ENCODE data around the gene OTOG. TPM values are rescaled to one million over a fixed set of nuclear protein-coding genes. Genes with fewer than 3 reads are reported as not detected.

Gene OTOG
- total and polyA plus RNA-seq, 2 donors (not counting 3 experiments of a cell fraction or from before 2014, with no cell fraction given) = not detected

DNA sequence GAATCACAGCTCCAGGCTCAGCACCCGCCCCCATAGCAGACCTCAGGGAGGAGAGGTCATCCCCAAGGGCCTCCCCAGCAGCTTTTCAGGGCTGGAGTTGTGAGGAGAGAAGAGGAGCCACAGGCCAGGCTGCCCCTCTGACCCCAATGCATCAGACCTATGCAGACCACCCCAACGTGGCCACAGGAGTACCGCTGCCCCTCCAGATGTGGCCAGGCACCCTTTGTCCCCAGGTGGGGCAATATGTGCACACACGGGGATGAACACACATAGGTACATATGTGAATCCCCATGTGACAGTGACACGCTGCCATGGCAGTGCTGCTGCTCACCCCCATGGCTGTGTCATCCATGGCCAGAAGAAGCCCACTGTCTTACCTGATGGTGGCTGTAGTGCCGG lies 13.7 kb upstream of the OTOG start:
- H3K36me3 ChIP-seq (ENCODE audit: control insufficient read depth in 2 of 2, extremely low read depth in 1 of 2, insufficient read depth in 2 of 2, low read length in 2 of 2) = no peaks in the 10 kb centered on the region
- H3K9ac ChIP-seq (replicated peaks; ENCODE audit: extremely low read depth, insufficient read depth, low read length) = no peak overlapping the region
- H3K79me2 ChIP-seq (ENCODE audit: control insufficient read depth, insufficient read depth, low read length) = no peaks in the 10 kb centered on the region
- H3K27me3 ChIP-seq (ENCODE audit: control insufficient read depth in 2 of 2, insufficient read depth in 2 of 2, low read length in 2 of 2) = peaks cover 2 to 9% of the 10 kb centered on the region in 2 experiments
- H3K4me2 ChIP-seq (ENCODE audit: insufficient read depth, low read length) = no peak overlapping the region
- CTCF ChIA-PET = no interaction called here
- dilution Hi-C loops (cut with MboI; ENCODE audit: extremely low pct_ligation_motif_present, low sequenced_read_pairs) (no loop called here), intact Hi-C loops (cut with micrococcal nuclease) (no loop called here)
- DNase-seq (ENCODE audit: low read depth, low spot score) = no peak
- H4K20me1 ChIP-seq (replicated peaks; ENCODE audit: control insufficient read depth, extremely low read depth, insufficient read depth, low read length) = no peaks in the 10 kb centered on the region
- H3K9me1 ChIP-seq (replicated peaks; ENCODE audit: control insufficient read depth, extremely low read depth, insufficient read depth, low read length) = no peaks in the 10 kb centered on the region
- no peak overlapping the region for H3K4me3 ChIP-seq (replicated peaks in 1 of 3; ENCODE audit: insufficient read depth in 1 of 3, low read depth in 1 of 3, low read length in 3 of 3)
- no TSS peak for BruUV-seq (replicated peaks)
- POLR2A ChIA-PET = no interaction called here
- no peaks in the 10 kb centered on the region for H3K4me1 ChIP-seq (ENCODE audit: control insufficient read depth, extremely low read depth, insufficient read depth, low read length)
- no peak overlapping the region for H3K27ac ChIP-seq (ENCODE audit: insufficient read depth, low read depth, low read length)
- H3K9me3 ChIP-seq (replicated peaks; ENCODE audit: control insufficient read depth, insufficient read depth, low read length) = no peaks in the 10 kb centered on the region
- H2AFZ ChIP-seq (ENCODE audit: low read depth, low read length) = no peak overlapping the region
- TF ChIP-seq POLR2A (IDR thresholded peaks at IDR 0.05; ENCODE audit: low read depth, low read length) (no peak), EZH2 (IDR thresholded peaks at IDR 0.05; ENCODE audit: borderline replicate concordance, low read depth, low read length, severe bottlenecking) (no peak), MYC (IDR thresholded peaks at IDR 0.05; ENCODE audit: low read depth, low read length) (no peak)
- no peak for FAIRE-seq

DNA sequence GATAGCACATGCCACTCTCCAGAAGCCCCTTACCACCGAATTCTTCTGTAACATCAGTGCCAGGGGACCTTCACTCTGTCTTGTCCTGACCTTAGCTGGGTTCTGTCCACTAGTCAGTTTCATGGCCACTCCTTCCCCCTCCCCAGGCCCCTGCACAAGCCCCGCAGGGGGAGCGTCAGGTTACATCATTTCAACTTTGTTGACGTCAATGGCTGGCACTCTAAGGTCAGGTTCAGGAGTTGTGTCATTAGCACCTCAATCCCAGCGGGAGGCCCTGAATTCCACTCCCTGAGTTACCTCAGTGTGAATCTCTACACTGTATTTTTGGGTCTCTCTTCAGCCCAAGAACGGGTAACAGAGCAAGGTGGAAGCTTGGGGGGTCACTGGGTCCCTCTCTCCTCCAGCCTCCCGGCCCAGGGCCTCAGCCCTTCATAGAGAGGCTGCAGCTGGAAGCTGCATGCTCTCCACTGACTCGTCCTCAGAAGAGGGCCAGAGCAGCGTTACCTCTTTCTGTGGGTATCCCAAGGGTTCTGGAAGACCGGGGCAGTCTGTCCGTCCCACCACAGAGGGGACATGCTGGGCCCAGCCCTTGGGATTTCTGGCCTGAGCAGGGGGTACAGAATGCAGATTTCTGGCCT lies 13.2 kb upstream of the OTOG start:
- Histone ChIP-seq H3K36me3 (ENCODE audit: control insufficient read depth in 2 of 2, extremely low read depth in 1 of 2, insufficient read depth in 2 of 2, low read length in 2 of 2) (no peaks in the 10 kb centered on the region), H3K27me3 (ENCODE audit: control insufficient read depth in 2 of 2, insufficient read depth in 2 of 2, low read length in 2 of 2) (peaks cover 2 to 9% of the 10 kb centered on the region in 2 experiments), H3K79me2 (ENCODE audit: control insufficient read depth, insufficient read depth, low read length) (no peaks in the 10 kb centered on the region), H3K9me1 (replicated peaks; ENCODE audit: control insufficient read depth, extremely low read depth, insufficient read depth, low read length) (no peaks in the 10 kb centered on the region), H3K4me3 (replicated peaks in 1 of 3; ENCODE audit: insufficient read depth in 1 of 3, low read depth in 1 of 3, low read length in 3 of 3) (no peak overlapping the region), H3K27ac (ENCODE audit: insufficient read depth, low read depth, low read length) (no peak overlapping the region), H3K9ac (replicated peaks; ENCODE audit: extremely low read depth, insufficient read depth, low read length) (no peak overlapping the region), H2AFZ (ENCODE audit: low read depth, low read length) (no peak overlapping the region), H3K4me2 (ENCODE audit: insufficient read depth, low read length) (no peak overlapping the region), H4K20me1 (replicated peaks; ENCODE audit: control insufficient read depth, extremely low read depth, insufficient read depth, low read length) (no peaks in the 10 kb centered on the region), H3K4me1 (ENCODE audit: control insufficient read depth, extremely low read depth, insufficient read depth, low read length) (no peaks in the 10 kb centered on the region), H3K9me3 (replicated peaks; ENCODE audit: control insufficient read depth, insufficient read depth, low read length) (no peaks in the 10 kb centered on the region)
- dilution Hi-C loops (cut with MboI; ENCODE audit: extremely low pct_ligation_motif_present, low sequenced_read_pairs) = no loop called here
- ChIA-PET POLR2A (no interaction called here), CTCF (no interaction called here)
- intact Hi-C loops (cut with micrococcal nuclease) = no loop called here
- no TSS peak for BruUV-seq (replicated peaks)
- FAIRE-seq (no peak), DNase-seq (ENCODE audit: low read depth, low spot score) (no peak)
- TF ChIP-seq JUN (IDR thresholded peaks at IDR 0.05; ENCODE audit: borderline replicate concordance, insufficient read depth, insufficient read length, low read depth) = no peak
- no peak for TF ChIP-seq POLR2AphosphoS5 (IDR thresholded peaks at IDR 0.05; ENCODE audit: insufficient read depth, low read depth, low read length)
- no peak for TF ChIP-seq MYC (IDR thresholded peaks at IDR 0.05; ENCODE audit: low read depth, low read length)
- TF ChIP-seq, protein P1, sequence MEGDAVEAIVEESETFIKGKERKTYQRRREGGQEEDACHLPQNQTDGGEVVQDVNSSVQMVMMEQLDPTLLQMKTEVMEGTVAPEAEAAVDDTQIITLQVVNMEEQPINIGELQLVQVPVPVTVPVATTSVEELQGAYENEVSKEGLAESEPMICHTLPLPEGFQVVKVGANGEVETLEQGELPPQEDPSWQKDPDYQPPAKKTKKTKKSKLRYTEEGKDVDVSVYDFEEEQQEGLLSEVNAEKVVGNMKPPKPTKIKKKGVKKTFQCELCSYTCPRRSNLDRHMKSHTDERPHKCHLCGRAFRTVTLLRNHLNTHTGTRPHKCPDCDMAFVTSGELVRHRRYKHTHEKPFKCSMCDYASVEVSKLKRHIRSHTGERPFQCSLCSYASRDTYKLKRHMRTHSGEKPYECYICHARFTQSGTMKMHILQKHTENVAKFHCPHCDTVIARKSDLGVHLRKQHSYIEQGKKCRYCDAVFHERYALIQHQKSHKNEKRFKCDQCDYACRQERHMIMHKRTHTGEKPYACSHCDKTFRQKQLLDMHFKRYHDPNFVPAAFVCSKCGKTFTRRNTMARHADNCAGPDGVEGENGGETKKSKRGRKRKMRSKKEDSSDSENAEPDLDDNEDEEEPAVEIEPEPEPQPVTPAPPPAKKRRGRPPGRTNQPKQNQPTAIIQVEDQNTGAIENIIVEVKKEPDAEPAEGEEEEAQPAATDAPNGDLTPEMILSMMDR (IDR thresholded peaks at IDR 0.05; ENCODE audit: extremely low read depth in 1 of 2, insufficient read depth in 1 of 2, low read depth in 1 of 2, low read length in 2 of 2) = no peak
- TF ChIP-seq EZH2 (IDR thresholded peaks at IDR 0.05; ENCODE audit: borderline replicate concordance, low read depth, low read length, severe bottlenecking) = no peak
- no peak for TF ChIP-seq FOS (IDR thresholded peaks at IDR 0.05; ENCODE audit: borderline replicate concordance, insufficient read depth, low read length)
- TF ChIP-seq MAX (IDR thresholded peaks at IDR 0.05; ENCODE audit: insufficient read depth, insufficient read length) = no peak
- no peak for TF ChIP-seq GATA2 (IDR thresholded peaks at IDR 0.05; ENCODE audit: insufficient read depth, insufficient read length, low read depth, low read length)
- no peak for TF ChIP-seq POLR2A (IDR thresholded peaks at IDR 0.05; ENCODE audit: low read depth, low read length)

Data from endothelial cell of umbilical vein (primary cell).